ENCODE results near the gene GPR137.

DNA sequence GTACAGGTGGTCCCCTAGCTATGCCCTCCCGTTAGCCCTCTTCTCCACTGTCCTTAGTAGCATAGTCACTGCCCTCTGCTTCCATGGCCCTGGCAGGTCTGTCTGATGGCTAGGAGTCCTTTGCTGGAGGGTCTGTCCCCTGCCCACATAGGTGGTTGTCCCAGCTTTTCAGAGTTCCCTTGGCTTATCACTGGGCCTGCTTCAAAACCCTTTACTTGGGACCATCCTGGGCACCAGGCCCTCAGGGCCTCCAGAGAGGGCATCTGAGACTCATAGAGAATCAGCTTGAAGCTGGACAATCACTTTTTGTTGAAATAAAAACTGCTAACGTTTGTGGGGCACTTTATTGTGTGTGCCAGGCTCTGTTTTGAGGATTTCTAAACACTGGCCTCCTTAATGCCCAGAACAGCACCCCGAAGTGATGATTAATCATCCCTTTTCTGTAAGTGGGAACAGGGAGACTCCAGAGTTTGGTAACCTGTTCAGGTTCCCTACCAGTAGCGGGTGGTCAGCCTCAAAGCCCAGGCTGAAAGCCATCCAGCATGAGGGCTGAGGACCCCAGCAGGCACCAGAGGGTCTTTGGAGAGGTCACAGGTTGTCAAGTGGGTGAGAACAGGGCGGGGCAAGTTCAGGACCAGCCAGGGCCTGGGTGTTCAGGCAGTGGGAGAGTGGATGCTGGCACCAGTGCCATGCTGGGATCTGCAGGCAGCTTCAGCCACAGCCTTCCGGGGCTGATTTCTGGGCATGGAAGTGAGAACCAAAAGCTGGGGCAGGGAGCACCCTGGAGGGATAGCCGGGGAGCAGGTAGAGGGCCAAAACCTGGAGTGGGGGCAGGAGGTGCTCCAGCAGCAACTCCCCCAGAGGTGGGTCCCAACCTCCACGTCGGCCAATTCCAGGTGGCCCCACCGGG is 5.0 kb downstream of the GPR137 start:
- TF ChIP-seq CEBPB (IDR thresholded peaks at IDR 0.05) (no peak), HOXA7 (CRISPR knock-in tag; IDR thresholded peaks at IDR 0.05) (no peak), MYC (IDR thresholded peaks at IDR 0.05; ENCODE audit: borderline replicate concordance, low read length) (no peak), POLR2A (IDR thresholded peaks at IDR 0.05; ENCODE audit: low read length) (no peak), JUNB (IDR thresholded peaks at IDR 0.05) (no peak), RAD21 (conservative IDR thresholded peaks at IDR 0.05 in 1 of 2, IDR thresholded peaks at IDR 0.05 in 1 of 2) (no peak), ZFP36 (IDR thresholded peaks at IDR 0.05; ENCODE audit: borderline replicate concordance, partially characterized antibody) (no peak), JUN (IDR thresholded peaks at IDR 0.05) (no peak), EHMT2 (IDR thresholded peaks at IDR 0.05; ENCODE audit: low read depth) (no peak), RFX5 (IDR thresholded peaks at IDR 0.05) (no peak), MAZ (IDR thresholded peaks at IDR 0.05; ENCODE audit: borderline replicate concordance, low read depth, low read length) (no peak)
- TF ChIP-seq, protein P1, sequence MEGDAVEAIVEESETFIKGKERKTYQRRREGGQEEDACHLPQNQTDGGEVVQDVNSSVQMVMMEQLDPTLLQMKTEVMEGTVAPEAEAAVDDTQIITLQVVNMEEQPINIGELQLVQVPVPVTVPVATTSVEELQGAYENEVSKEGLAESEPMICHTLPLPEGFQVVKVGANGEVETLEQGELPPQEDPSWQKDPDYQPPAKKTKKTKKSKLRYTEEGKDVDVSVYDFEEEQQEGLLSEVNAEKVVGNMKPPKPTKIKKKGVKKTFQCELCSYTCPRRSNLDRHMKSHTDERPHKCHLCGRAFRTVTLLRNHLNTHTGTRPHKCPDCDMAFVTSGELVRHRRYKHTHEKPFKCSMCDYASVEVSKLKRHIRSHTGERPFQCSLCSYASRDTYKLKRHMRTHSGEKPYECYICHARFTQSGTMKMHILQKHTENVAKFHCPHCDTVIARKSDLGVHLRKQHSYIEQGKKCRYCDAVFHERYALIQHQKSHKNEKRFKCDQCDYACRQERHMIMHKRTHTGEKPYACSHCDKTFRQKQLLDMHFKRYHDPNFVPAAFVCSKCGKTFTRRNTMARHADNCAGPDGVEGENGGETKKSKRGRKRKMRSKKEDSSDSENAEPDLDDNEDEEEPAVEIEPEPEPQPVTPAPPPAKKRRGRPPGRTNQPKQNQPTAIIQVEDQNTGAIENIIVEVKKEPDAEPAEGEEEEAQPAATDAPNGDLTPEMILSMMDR (IDR thresholded peaks at IDR 0.05) = no peak

All from A549 (cell line).